ENCODE measurements around the gene OLFML2B.
"Not testable (repeated sequence)": the region's sequence is repeated elsewhere in the genome, so short reads cannot be mapped to it uniquely, and the experiment has no call there.

OLFML2B gene

DNA sequence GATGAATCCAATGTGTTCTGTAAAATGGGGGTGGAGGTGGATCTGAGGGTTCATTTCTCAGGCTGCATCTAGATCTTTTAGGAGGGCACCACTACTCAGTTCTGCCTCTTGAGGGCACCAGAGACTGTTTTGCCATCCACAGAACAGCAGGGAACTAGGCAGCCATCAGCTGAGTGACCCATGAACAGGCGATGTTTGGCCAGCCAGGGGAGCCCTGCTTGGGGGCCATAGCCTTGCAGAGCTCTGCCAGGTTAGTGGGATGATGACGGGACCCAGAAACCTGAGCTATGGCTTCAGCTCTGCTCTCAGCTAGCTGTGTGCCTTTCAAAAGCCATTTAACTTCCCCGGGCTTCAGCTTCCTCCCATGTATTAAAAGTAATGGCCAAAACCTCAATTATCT lies 32.4 kb upstream of the OLFML2B start:
- TF ChIP-seq, protein P1, sequence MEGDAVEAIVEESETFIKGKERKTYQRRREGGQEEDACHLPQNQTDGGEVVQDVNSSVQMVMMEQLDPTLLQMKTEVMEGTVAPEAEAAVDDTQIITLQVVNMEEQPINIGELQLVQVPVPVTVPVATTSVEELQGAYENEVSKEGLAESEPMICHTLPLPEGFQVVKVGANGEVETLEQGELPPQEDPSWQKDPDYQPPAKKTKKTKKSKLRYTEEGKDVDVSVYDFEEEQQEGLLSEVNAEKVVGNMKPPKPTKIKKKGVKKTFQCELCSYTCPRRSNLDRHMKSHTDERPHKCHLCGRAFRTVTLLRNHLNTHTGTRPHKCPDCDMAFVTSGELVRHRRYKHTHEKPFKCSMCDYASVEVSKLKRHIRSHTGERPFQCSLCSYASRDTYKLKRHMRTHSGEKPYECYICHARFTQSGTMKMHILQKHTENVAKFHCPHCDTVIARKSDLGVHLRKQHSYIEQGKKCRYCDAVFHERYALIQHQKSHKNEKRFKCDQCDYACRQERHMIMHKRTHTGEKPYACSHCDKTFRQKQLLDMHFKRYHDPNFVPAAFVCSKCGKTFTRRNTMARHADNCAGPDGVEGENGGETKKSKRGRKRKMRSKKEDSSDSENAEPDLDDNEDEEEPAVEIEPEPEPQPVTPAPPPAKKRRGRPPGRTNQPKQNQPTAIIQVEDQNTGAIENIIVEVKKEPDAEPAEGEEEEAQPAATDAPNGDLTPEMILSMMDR (conservative IDR thresholded peaks at IDR 0.05; ENCODE audit: low read length), result peak; percentile 96
- no peak for TF ChIP-seq EZH2phosphoT487 (IDR thresholded peaks at IDR 0.05; ENCODE audit: borderline replicate concordance)
- peak overlapping the region; percentile 47; the same call in 1 of the 2 replicates for H2AFZ ChIP-seq (ENCODE audit: low read length)

DNA sequence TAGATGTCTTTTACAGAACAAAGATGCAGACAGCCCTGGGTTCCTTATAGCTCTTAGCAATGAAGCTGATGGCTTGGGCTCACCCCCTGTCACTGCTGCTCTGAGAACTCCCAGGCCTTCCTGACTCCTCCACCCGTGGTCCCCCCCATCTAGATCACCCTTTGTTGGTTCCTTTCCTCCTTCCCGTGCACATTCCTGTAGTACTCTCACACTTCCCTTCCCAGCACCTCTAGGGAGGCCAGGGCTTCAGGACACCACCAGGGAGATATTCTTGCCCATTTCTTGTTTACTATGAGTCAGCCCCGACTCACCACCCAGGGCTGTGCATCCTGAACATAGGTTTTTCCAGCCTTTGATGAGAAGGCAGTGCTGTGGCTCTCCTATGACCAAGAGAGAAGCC lies 31.4 kb upstream of the OLFML2B start:
- Histone ChIP-seq H3K9me3 (ENCODE audit: insufficient read depth, low read depth, low read length) (no peaks in the 10 kb centered on the region), H2AFZ (ENCODE audit: low read length) (no peak overlapping the region), H3K4me3 (ENCODE audit: low read length, poor library complexity, severe bottlenecking) (no peak overlapping the region), H3K9me2 (replicated peaks; ENCODE audit: low read depth, low read length) (no peaks in the 10 kb centered on the region), H3K79me2 (ENCODE audit: insufficient read depth, low read length) (no peaks in the 10 kb centered on the region), H3K27me3 (ENCODE audit: insufficient read depth, low read length, poor library complexity, severe bottlenecking) (no peaks in the 10 kb centered on the region), H3K4me2 (ENCODE audit: low read depth, low read length, poor library complexity, severe bottlenecking) (no peak overlapping the region), H3K4me1 (ENCODE audit: insufficient read depth, low read length, poor library complexity, severe bottlenecking) (peaks cover 4% of the 10 kb centered on the region), H3K9ac (ENCODE audit: low read depth, low read length, poor library complexity, severe bottlenecking) (no peak overlapping the region), H3K36me3 (ENCODE audit: insufficient read depth, low read length) (no peaks in the 10 kb centered on the region), H3F3A (ENCODE audit: low read depth) (0 out of 2 replicates have a peak, but pooled peaks cover 3% of the 10 kb centered on the region), H4K20me1 (ENCODE audit: insufficient read depth, low read length, poor library complexity, severe bottlenecking) (no peaks in the 10 kb centered on the region)
- no peak for TF ChIP-seq EZH2phosphoT487 (IDR thresholded peaks at IDR 0.05; ENCODE audit: borderline replicate concordance)

More for the DNA sequence above, 32.4 kb upstream of the OLFML2B start:
- Histone ChIP-seq H3K4me1 (ENCODE audit: insufficient read depth, low read length, poor library complexity, severe bottlenecking) (peaks cover 4% of the 10 kb centered on the region), H3K79me2 (ENCODE audit: insufficient read depth, low read length) (no peaks in the 10 kb centered on the region), H3K4me3 (ENCODE audit: low read length, poor library complexity, severe bottlenecking) (no peak overlapping the region), H3K36me3 (ENCODE audit: insufficient read depth, low read length) (no peaks in the 10 kb centered on the region), H3K9ac (ENCODE audit: low read depth, low read length, poor library complexity, severe bottlenecking) (no peak overlapping the region), H3K27me3 (ENCODE audit: insufficient read depth, low read length, poor library complexity, severe bottlenecking) (no peaks in the 10 kb centered on the region), H3K9me2 (replicated peaks; ENCODE audit: low read depth, low read length) (no peaks in the 10 kb centered on the region), H3K9me3 (ENCODE audit: insufficient read depth, low read depth, low read length) (no peaks in the 10 kb centered on the region), H3F3A (ENCODE audit: low read depth) (0 out of 2 replicates have a peak, but pooled peaks cover 3% of the 10 kb centered on the region), H3K4me2 (ENCODE audit: low read depth, low read length, poor library complexity, severe bottlenecking) (no peak overlapping the region), H4K20me1 (ENCODE audit: insufficient read depth, low read length, poor library complexity, severe bottlenecking) (no peaks in the 10 kb centered on the region)

DNA sequence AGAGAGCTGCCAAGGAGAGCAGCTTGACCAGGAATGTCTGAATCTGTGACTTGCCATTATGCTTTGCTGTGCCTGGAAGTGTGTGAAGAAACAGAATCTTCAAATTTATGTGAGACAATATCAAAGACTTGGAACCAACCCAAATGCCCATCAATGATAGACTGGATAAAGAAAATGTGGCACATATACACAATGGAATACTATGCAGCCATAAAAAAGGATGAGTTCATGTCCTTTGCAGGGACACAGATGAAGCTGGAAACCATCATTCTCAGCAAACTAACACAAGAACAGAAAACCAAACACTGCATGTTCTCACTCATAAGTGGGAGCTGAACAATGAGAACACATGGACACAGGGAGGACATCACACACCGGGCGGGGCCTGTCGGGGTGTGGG lies 30.3 kb upstream of the OLFML2B start:
- H4K20me1 ChIP-seq (ENCODE audit: insufficient read depth, low read length, poor library complexity, severe bottlenecking); H3K36me3 ChIP-seq (ENCODE audit: insufficient read depth, low read length); H2AFZ ChIP-seq (ENCODE audit: low read length); H3K9ac ChIP-seq (ENCODE audit: low read depth, low read length, poor library complexity, severe bottlenecking); H3K4me3 ChIP-seq (ENCODE audit: low read length, poor library complexity, severe bottlenecking); H3K27me3 ChIP-seq (ENCODE audit: insufficient read depth, low read length, poor library complexity, severe bottlenecking); H3K4me2 ChIP-seq (ENCODE audit: low read depth, low read length, poor library complexity, severe bottlenecking); H3K9me2 ChIP-seq (replicated peaks; ENCODE audit: low read depth, low read length); H3K9me3 ChIP-seq (ENCODE audit: insufficient read depth, low read depth, low read length); H3K79me2 ChIP-seq (ENCODE audit: insufficient read depth, low read length); H3K4me1 ChIP-seq (ENCODE audit: insufficient read depth, low read length, poor library complexity, severe bottlenecking); H3F3A ChIP-seq (ENCODE audit: low read depth): not testable (repeated sequence)

GRCh38 chr1:162046921-162047320 lies 23.3 kb upstream of the OLFML2B start:
- H3K4me3 ChIP-seq (ENCODE audit: low read length, poor library complexity, severe bottlenecking), result no peak overlapping the region

More at GRCh38 chr1:162046921-162047320, 23.3 kb upstream of the OLFML2B start:
- Histone ChIP-seq H4K20me1 (ENCODE audit: insufficient read depth, low read length, poor library complexity, severe bottlenecking) (no peaks in the 10 kb centered on the region), H3F3A (ENCODE audit: low read depth) (no peaks in the 10 kb centered on the region), H2AFZ (ENCODE audit: low read length) (no peak overlapping the region), H3K79me2 (ENCODE audit: insufficient read depth, low read length) (no peaks in the 10 kb centered on the region), H3K4me2 (ENCODE audit: low read depth, low read length, poor library complexity, severe bottlenecking) (no peak overlapping the region), H3K36me3 (ENCODE audit: insufficient read depth, low read length) (no peaks in the 10 kb centered on the region), H3K9me3 (ENCODE audit: insufficient read depth, low read depth, low read length) (no peaks in the 10 kb centered on the region), H3K9ac (ENCODE audit: low read depth, low read length, poor library complexity, severe bottlenecking) (no peak overlapping the region), H3K27me3 (ENCODE audit: insufficient read depth, low read length, poor library complexity, severe bottlenecking) (no peaks in the 10 kb centered on the region), H3K9me2 (replicated peaks; ENCODE audit: low read depth, low read length) (no peaks in the 10 kb centered on the region), H3K4me1 (ENCODE audit: insufficient read depth, low read length, poor library complexity, severe bottlenecking) (no peaks in the 10 kb centered on the region)
- TF ChIP-seq EZH2phosphoT487 (IDR thresholded peaks at IDR 0.05; ENCODE audit: borderline replicate concordance), result no peak
- TF ChIP-seq, protein P1 (conservative IDR thresholded peaks at IDR 0.05; ENCODE audit: low read length), result no peak

Measured in Loucy (cell line).